Upper lobe of right lung (tissue), 1 donor: Measurements from ENCODE around the gene PTH2. TPM values are rescaled to one million over a fixed set of nuclear protein-coding genes. Genes with fewer than 3 reads are reported as not detected.

Source experiments
- ATAC-seq: fragments of 200-7000 bp; cut with Tn5 transposase; one replicate; pipeline ENCODE4 v1.9.1; 2020; ENCODE audit warnings: mild to moderate bottlenecking, moderate library complexity
- DNase-seq: peaks from one replicate; pipeline ENCODE4 v3.0.0-alpha.2; 2020
- H3K27ac ChIP-seq: fragments of 200-600 bp; one replicate; pipeline ENCODE4 v1.8.0; 2022
- H3K27me3 ChIP-seq: fragments of 200-600 bp; one replicate; pipeline ENCODE4 v1.8.0; 2022; ENCODE audit warnings: mild to moderate bottlenecking
- H3K36me3 ChIP-seq: fragments of 200-600 bp; one replicate; pipeline ENCODE4 v1.8.0; 2022
- H3K4me1 ChIP-seq: fragments of 200-600 bp; one replicate; pipeline ENCODE4 v1.8.0; 2022
- H3K4me3 ChIP-seq: fragments of 200-600 bp; one replicate; pipeline ENCODE4 v1.8.0; 2022; ENCODE audit warnings: mild to moderate bottlenecking
- H3K9me3 ChIP-seq: fragments of 200-600 bp; one replicate; pipeline ENCODE4 v1.8.0; 2022
- intact Hi-C: fragments of 100-400 bp; cut with DNase I; formaldehyde crosslinking; loops from one replicate; pipeline ENCODE4 v1.11.0; 2022
- total RNA-seq: library from RNA; stranded (reverse); fragmentation: NEBNext Ultra II Directional; extraction: Animal tissue kit (Norgen Biotek cat#: 25700); gene quantifications from one replicate; pipeline ENCODE4 v1.2.1, GENCODE V29; 2021
- TF ChIP-seq, protein P1 (sequence below): fragments of 200-600 bp; IDR thresholded peaks from one replicate; pipeline ENCODE4 v1.8.0; 2022; ENCODE audit warnings: antibody characterized with exemption
- donor health status: DM: no; HTN: yes; CAD: no; lungs with severe emphysema.

The PTH2 gene
- total RNA-seq, 1 donor from 2014 or later = not detected

- no peaks in the 10 kb centered on the region for H3K36me3 ChIP-seq
- ATAC-seq (no peak), DNase-seq (no peak)
- no peaks in the 10 kb centered on the region for H3K4me1 ChIP-seq
- no peaks in the 10 kb centered on the region for H3K27me3 ChIP-seq
- no peak overlapping the region for H3K4me3 ChIP-seq
- TF ChIP-seq, protein P1, sequence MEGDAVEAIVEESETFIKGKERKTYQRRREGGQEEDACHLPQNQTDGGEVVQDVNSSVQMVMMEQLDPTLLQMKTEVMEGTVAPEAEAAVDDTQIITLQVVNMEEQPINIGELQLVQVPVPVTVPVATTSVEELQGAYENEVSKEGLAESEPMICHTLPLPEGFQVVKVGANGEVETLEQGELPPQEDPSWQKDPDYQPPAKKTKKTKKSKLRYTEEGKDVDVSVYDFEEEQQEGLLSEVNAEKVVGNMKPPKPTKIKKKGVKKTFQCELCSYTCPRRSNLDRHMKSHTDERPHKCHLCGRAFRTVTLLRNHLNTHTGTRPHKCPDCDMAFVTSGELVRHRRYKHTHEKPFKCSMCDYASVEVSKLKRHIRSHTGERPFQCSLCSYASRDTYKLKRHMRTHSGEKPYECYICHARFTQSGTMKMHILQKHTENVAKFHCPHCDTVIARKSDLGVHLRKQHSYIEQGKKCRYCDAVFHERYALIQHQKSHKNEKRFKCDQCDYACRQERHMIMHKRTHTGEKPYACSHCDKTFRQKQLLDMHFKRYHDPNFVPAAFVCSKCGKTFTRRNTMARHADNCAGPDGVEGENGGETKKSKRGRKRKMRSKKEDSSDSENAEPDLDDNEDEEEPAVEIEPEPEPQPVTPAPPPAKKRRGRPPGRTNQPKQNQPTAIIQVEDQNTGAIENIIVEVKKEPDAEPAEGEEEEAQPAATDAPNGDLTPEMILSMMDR = no peak
- intact Hi-C loops = no loop called here
- no peaks in the 10 kb centered on the region for H3K9me3 ChIP-seq
- no peak overlapping the region for H3K27ac ChIP-seq
Observed at GRCh38 chr19:49411681-49412326, 11.4 kb downstream of the PTH2 start.

DNA sequence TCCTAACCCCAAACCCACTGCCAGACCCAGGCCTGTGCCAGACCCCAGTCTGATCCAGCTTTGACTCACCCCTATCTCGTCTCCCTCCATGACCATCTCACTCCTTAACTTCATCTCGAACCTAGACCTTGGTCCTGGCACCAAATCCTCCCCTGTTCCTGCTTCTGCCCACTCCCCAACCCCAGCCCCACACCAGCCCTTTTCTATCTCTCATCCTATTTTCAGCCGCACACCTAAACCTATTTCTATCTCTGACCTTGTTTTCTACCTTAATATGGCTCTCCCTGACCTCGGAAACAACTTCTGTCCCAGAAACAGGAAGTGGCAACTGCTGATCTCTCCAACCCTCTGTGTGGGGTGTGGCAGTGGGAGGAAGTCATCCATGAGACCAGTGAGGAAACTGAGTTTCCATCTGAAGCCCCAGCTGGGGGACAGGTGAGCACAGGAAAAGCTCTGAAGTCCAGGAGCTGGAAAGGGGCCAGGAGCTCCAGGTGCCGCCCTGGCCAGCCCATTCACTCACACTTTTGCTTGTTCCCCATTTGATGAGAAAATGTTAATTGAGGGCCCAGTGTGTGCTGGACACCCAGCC, 13.7 kb downstream of the PTH2 start:
- no peak for DNase-seq
- no peaks in the 10 kb centered on the region for H3K36me3 ChIP-seq
- no peaks in the 10 kb centered on the region for H3K9me3 ChIP-seq
- intact Hi-C loops = no loop called here
- H3K27me3 ChIP-seq = no peaks in the 10 kb centered on the region
- no peak overlapping the region for H3K4me3 ChIP-seq
- ATAC-seq = peak; percentile 71
- no peaks in the 10 kb centered on the region for H3K4me1 ChIP-seq
- TF ChIP-seq, protein P1 = no peak
- no peak overlapping the region for H3K27ac ChIP-seq

GRCh38 chr19:49408816-49409440, 14.3 kb downstream of the PTH2 start:
- Histone ChIP-seq H3K36me3 (no peaks in the 10 kb centered on the region), H3K27me3 (no peaks in the 10 kb centered on the region), H3K9me3 (no peaks in the 10 kb centered on the region), H3K4me1 (no peaks in the 10 kb centered on the region), H3K4me3 (no peak overlapping the region), H3K27ac (no peak overlapping the region)
- peak; percentile 27 for ATAC-seq
- intact Hi-C loops = no loop called here
- TF ChIP-seq, protein P1 = no peak
- DNase-seq = no peak

DNA sequence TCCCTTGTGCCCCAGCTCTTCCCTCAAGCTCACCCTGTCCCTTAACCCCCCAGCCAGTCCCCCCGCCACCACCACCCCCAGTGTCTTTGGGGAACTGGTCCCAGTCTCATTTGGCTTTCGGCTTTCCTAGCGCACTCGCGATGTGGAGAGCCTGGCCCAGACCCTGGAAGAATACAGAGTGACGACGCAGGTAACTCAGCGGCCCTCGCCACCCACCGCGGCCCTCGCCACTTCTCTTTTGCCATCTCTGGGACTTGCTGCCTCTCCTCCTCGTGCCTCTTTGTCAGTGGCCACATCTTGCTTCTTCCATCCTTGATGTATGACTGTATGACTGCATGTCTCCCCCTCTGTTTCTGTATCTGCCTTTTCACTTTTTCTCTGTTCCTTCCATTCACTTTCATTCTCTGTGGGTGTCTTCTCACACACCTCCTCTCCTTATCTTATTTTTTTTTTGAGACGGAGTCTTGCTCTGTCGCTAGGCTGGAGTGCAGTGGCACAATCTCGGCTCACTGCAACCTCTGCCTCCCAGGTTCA, 15.7 kb downstream of the PTH2 start:
- Histone ChIP-seq H3K27me3 (no peaks in the 10 kb centered on the region), H3K27ac (no peak overlapping the region), H3K4me3 (no peak overlapping the region), H3K9me3 (no peaks in the 10 kb centered on the region), H3K4me1 (no peaks in the 10 kb centered on the region), H3K36me3 (no peaks in the 10 kb centered on the region)
- ATAC-seq (no peak), DNase-seq (no peak)
- intact Hi-C loops = no loop called here
- TF ChIP-seq, protein P1 = no peak

GRCh38 chr19:49407079-49407478, 16.2 kb downstream of the PTH2 start:
- no peaks in the 10 kb centered on the region for H3K36me3 ChIP-seq
- H3K27me3 ChIP-seq = no peaks in the 10 kb centered on the region
- intact Hi-C loops = no loop called here

More at GRCh38 chr19:49407079-49407478, 16.2 kb downstream of the PTH2 start:
- Histone ChIP-seq H3K9me3 (no peaks in the 10 kb centered on the region), H3K4me3 (no peak overlapping the region), H3K4me1 (no peaks in the 10 kb centered on the region), H3K27ac (no peak overlapping the region)
- DNase-seq = no peak
- TF ChIP-seq, protein P1 = no peak
- no peak for ATAC-seq
